ENCODE measurements around the gene PHF1. TPM values are rescaled to one million over a fixed set of nuclear protein-coding genes. Genes with fewer than 3 reads are reported as not detected.

PHF1 gene
- polyA plus RNA-seq, 3 donors: 3.0 to 90.2 (median 3.5) TPM

- Histone ChIP-seq H3K9me3 (replicated peaks in 1 of 2; ENCODE audit: control insufficient read depth in 1 of 2, insufficient read depth in 1 of 2, low read length in 2 of 2) (no peaks in the 10 kb centered on the region), H3K36me3 (replicated peaks in 1 of 2; ENCODE audit: control insufficient read depth in 1 of 2, insufficient read depth in 2 of 2, low read length in 2 of 2) (peaks cover 0 to 3% of the 10 kb centered on the region in 2 donors)
These were observed 35.5 kb downstream of the PHF1 start for GRCh38 chr6:33446356-33446755.

GRCh38 chr6:33450434-33450833 is 39.6 kb downstream of the PHF1 start:
- no peak overlapping the region for H2AFZ ChIP-seq (ENCODE audit: insufficient read depth, low read depth, low read length, poor library complexity, severe bottlenecking)
- no peaks in the 10 kb centered on the region for H3K27me3 ChIP-seq (ENCODE audit: control insufficient read depth in 2 of 2, insufficient read depth in 2 of 2, low read length in 2 of 2)
- peak overlapping the region; percentile 17 to 70 for H3K27ac ChIP-seq (ENCODE audit: low read depth in 1 of 2, low read length in 2 of 2)
- peak overlapping the region; percentile 45 to 83 for H3K4me3 Mint-ChIP-seq
- no peaks in the 10 kb centered on the region for H3K9me3 ChIP-seq (replicated peaks in 1 of 2; ENCODE audit: control insufficient read depth in 1 of 2, insufficient read depth in 1 of 2, low read length in 2 of 2)
- intact Hi-C loops (cut with micrococcal nuclease): loop anchor here in 1 of 2 donors (5.0 kb wide), 1 partner anchor 33 kb away; the partner anchor contains the start of gene CUTA
- no peaks in the 10 kb centered on the region for H3K36me3 ChIP-seq (replicated peaks in 1 of 2; ENCODE audit: control insufficient read depth in 1 of 2, insufficient read depth in 2 of 2, low read length in 2 of 2)
- peak in 2 of 3 donors; percentile 75 to 76 for DNase-seq
- peaks cover 55% of the 10 kb centered on the region for H3K79me2 ChIP-seq (ENCODE audit: insufficient read depth, low read length)
- 0% methylated on average over 1 of the region's 3 CpGs for WGBS (ENCODE audit: insufficient coverage)
- H3K36me3 Mint-ChIP-seq: peaks cover 30% of the 10 kb centered on the region in 2 donors
- peaks cover 0 to 2% (median 1%) of the 10 kb centered on the region in 3 donors for H3K27me3 Mint-ChIP-seq (ENCODE audit: low read depth in 3 of 3)
- peaks cover 0 to 2% (median 0%) of the 10 kb centered on the region in 7 donors for H3K9me3 Mint-ChIP-seq
- H4K20me1 ChIP-seq (ENCODE audit: insufficient read depth, low read length): no peaks in the 10 kb centered on the region
- H3K4me3 ChIP-seq (replicated peaks in 1 of 3; ENCODE audit: low read depth in 2 of 3, low read length in 3 of 3): peak overlapping the region in 1 of 3 experiments; percentile 40
- H3K4me1 ChIP-seq (ENCODE audit: control insufficient read depth in 1 of 2, insufficient read depth in 2 of 2, low read length in 2 of 2): peaks cover 81 to 94% of the 10 kb centered on the region in 2 donors
- peak overlapping the region; percentile 66 for H3K4me2 ChIP-seq (replicated peaks; ENCODE audit: extremely low read depth, low read length, poor library complexity, severe bottlenecking)
- peak overlapping the region; percentile 0 for H3K9ac ChIP-seq (ENCODE audit: insufficient read depth, low read length, poor library complexity, severe bottlenecking)
- TF ChIP-seq, protein P1, sequence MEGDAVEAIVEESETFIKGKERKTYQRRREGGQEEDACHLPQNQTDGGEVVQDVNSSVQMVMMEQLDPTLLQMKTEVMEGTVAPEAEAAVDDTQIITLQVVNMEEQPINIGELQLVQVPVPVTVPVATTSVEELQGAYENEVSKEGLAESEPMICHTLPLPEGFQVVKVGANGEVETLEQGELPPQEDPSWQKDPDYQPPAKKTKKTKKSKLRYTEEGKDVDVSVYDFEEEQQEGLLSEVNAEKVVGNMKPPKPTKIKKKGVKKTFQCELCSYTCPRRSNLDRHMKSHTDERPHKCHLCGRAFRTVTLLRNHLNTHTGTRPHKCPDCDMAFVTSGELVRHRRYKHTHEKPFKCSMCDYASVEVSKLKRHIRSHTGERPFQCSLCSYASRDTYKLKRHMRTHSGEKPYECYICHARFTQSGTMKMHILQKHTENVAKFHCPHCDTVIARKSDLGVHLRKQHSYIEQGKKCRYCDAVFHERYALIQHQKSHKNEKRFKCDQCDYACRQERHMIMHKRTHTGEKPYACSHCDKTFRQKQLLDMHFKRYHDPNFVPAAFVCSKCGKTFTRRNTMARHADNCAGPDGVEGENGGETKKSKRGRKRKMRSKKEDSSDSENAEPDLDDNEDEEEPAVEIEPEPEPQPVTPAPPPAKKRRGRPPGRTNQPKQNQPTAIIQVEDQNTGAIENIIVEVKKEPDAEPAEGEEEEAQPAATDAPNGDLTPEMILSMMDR (IDR thresholded peaks at IDR 0.05): no peak
- H3K4me1 Mint-ChIP-seq: peaks cover 88% of the 10 kb centered on the region
- peak overlapping the region; percentile 76 to 92 (median 88) for H3K27ac Mint-ChIP-seq

More at GRCh38 chr6:33446356-33446755, 35.5 kb downstream of the PHF1 start:
- Histone ChIP-seq H3K4me1 (ENCODE audit: control insufficient read depth in 1 of 2, insufficient read depth in 2 of 2, low read length in 2 of 2) (peaks cover 74 to 81% of the 10 kb centered on the region in 2 donors), H2AFZ (ENCODE audit: insufficient read depth, low read depth, low read length, poor library complexity, severe bottlenecking) (no peak overlapping the region), H3K79me2 (ENCODE audit: insufficient read depth, low read length) (peaks cover 23% of the 10 kb centered on the region), H3K9ac (ENCODE audit: insufficient read depth, low read length, poor library complexity, severe bottlenecking) (peak overlapping the region; percentile 6), H3K4me3 (replicated peaks in 1 of 3; ENCODE audit: low read depth in 2 of 3, low read length in 3 of 3) (peak overlapping the region in 1 of 3 experiments; percentile 32), H3K27me3 (ENCODE audit: control insufficient read depth in 2 of 2, insufficient read depth in 2 of 2, low read length in 2 of 2) (no peaks in the 10 kb centered on the region), H4K20me1 (ENCODE audit: insufficient read depth, low read length) (no peaks in the 10 kb centered on the region), H3K4me2 (replicated peaks; ENCODE audit: extremely low read depth, low read length, poor library complexity, severe bottlenecking) (peak overlapping the region; percentile 39), H3K27ac (ENCODE audit: low read depth in 1 of 2, low read length in 2 of 2) (peak overlapping the region; percentile 89 to 90)
- DNase-seq: no peak
- Mint-ChIP-seq H3K27me3 (ENCODE audit: low read depth in 3 of 3) (peaks cover 0 to 4% (median 2%) of the 10 kb centered on the region in 3 donors), H3K9me3 (peaks cover 0 to 2% (median 0%) of the 10 kb centered on the region in 7 donors), H3K27ac (peak overlapping the region; percentile 90 to 97 (median 95)), H3K4me1 (peaks cover 74% of the 10 kb centered on the region), H3K36me3 (peaks cover 37 to 38% of the 10 kb centered on the region in 2 donors), H3K4me3 (peak overlapping the region in 1 of 2 donors; percentile 34)
- TF ChIP-seq, protein P1 (IDR thresholded peaks at IDR 0.05): no peak
- 98% methylated on average over 10 of the region's 10 CpGs for WGBS (ENCODE audit: insufficient coverage)
- intact Hi-C loops (cut with micrococcal nuclease): no loop called here

Data from CD14-positive monocyte (primary cell).